ENCODE data around the gene ZBTB22.

The ZBTB22 gene

DNA sequence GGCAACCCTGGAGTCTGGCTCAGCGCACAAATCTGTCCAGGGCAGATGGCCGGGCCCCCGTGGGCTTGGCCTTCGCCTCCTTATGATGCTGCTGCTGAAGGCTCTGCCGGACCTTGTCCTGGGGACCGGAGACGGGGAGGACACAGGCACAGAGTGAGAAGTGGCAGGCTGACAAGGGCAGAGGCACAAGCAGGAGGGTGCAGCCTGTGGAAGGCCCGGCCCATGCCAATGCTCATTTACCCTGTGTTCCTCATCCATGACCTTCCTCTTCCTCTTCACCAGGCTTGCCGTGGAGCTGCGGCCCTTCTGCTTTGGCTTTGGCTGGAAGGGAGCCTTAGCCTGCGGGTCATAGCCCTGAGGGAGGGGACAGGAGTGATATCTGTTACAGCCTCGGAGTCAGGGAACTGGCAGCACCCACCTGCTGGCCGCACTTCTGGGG lies 38.3 kb downstream of the ZBTB22 start:
- peaks cover 6% of the 10 kb centered on the region; the same call in 1 of the 2 replicates for H4K20me1 ChIP-seq (ENCODE audit: insufficient read depth)
- H3K36me3 ChIP-seq (ENCODE audit: insufficient read depth) = peaks cover 14% of the 10 kb centered on the region; the same call in 1 of the 2 replicates
- peaks cover 10% of the 10 kb centered on the region for H3K4me1 ChIP-seq (ENCODE audit: low read depth, poor library complexity, severe bottlenecking)
- H3K27me3 ChIP-seq (ENCODE audit: insufficient read depth, low read depth) = no peaks in the 10 kb centered on the region
- no peak overlapping the region for H3K27ac ChIP-seq
- H3K9ac ChIP-seq = no peak overlapping the region
- no peak overlapping the region for H2AFZ ChIP-seq (ENCODE audit: low read depth)
- H3K4me3 ChIP-seq (IDR thresholded peaks at IDR 0.05; ENCODE audit: insufficient read depth, low read depth, low read length) = no peak overlapping the region
- no peak overlapping the region for H3K4me2 ChIP-seq
- H3K79me2 ChIP-seq (ENCODE audit: insufficient read depth, low read depth) = peaks cover 12% of the 10 kb centered on the region
- TF ChIP-seq, protein P1, sequence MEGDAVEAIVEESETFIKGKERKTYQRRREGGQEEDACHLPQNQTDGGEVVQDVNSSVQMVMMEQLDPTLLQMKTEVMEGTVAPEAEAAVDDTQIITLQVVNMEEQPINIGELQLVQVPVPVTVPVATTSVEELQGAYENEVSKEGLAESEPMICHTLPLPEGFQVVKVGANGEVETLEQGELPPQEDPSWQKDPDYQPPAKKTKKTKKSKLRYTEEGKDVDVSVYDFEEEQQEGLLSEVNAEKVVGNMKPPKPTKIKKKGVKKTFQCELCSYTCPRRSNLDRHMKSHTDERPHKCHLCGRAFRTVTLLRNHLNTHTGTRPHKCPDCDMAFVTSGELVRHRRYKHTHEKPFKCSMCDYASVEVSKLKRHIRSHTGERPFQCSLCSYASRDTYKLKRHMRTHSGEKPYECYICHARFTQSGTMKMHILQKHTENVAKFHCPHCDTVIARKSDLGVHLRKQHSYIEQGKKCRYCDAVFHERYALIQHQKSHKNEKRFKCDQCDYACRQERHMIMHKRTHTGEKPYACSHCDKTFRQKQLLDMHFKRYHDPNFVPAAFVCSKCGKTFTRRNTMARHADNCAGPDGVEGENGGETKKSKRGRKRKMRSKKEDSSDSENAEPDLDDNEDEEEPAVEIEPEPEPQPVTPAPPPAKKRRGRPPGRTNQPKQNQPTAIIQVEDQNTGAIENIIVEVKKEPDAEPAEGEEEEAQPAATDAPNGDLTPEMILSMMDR (conservative IDR thresholded peaks at IDR 0.05; ENCODE audit: low read depth, low read length) = no peak

DNA sequence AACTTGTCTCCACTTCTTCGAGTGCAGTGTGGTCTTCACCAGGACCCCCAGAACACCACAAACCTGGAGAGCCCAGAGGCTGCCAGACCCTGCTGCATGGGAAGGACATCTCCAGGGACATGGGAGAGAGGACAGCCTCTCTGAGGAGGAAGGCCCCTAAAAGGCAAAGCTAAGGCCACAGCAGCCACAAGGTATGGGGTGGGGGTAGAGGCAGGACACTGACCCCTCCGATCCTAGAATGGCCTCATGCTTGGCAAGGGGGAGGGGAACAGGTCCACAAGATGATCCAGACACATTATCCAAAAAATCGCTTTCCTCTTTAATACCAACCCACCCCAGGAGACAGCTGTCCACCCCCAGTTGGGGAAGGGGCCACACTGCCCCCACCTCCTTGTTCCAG lies 38.7 kb downstream of the ZBTB22 start:
- Histone ChIP-seq H3K79me2 (ENCODE audit: insufficient read depth, low read depth) (peaks cover 17% of the 10 kb centered on the region), H4K20me1 (ENCODE audit: insufficient read depth) (peaks cover 8% of the 10 kb centered on the region; the same call in 1 of the 2 replicates), H3K4me3 (IDR thresholded peaks at IDR 0.05; ENCODE audit: insufficient read depth, low read depth, low read length) (no peak overlapping the region), H3K4me2 (no peak overlapping the region), H2AFZ (ENCODE audit: low read depth) (no peak overlapping the region), H3K36me3 (ENCODE audit: insufficient read depth) (peaks cover 17% of the 10 kb centered on the region; the same call in 1 of the 2 replicates), H3K27me3 (ENCODE audit: insufficient read depth, low read depth) (no peaks in the 10 kb centered on the region), H3K4me1 (ENCODE audit: low read depth, poor library complexity, severe bottlenecking) (peaks cover 14% of the 10 kb centered on the region), H3K27ac (no peak overlapping the region), H3K9ac (no peak overlapping the region)
- TF ChIP-seq, protein P1 (conservative IDR thresholded peaks at IDR 0.05; ENCODE audit: low read depth, low read length) = no peak

DNA sequence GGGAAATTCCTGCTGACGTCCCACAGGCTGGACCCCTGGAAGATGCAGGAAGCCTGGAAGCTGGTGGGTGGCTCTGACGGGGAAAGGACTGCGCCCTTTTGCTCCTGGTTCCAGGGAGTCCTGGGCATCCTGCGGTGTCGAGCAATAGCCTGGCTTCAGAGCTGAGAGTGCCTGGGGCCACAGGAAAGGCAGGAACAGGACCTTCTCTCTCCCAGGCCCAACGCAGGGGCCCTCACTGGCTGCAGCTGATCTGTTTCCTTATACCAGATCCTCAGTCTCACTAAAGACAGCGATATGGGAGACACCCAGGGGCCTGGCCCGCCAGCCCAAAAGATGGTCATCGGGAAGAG lies 39.2 kb downstream of the ZBTB22 start:
- Histone ChIP-seq H3K27me3 (ENCODE audit: insufficient read depth, low read depth) (no peaks in the 10 kb centered on the region), H3K4me1 (ENCODE audit: low read depth, poor library complexity, severe bottlenecking) (peaks cover 19% of the 10 kb centered on the region), H2AFZ (ENCODE audit: low read depth) (no peak overlapping the region), H3K9ac (no peak overlapping the region), H4K20me1 (ENCODE audit: insufficient read depth) (peaks cover 12% of the 10 kb centered on the region; the same call in 1 of the 2 replicates), H3K4me2 (no peak overlapping the region), H3K79me2 (ENCODE audit: insufficient read depth, low read depth) (peaks cover 22% of the 10 kb centered on the region), H3K36me3 (ENCODE audit: insufficient read depth) (peaks cover 21% of the 10 kb centered on the region; the same call in 1 of the 2 replicates), H3K4me3 (IDR thresholded peaks at IDR 0.05; ENCODE audit: insufficient read depth, low read depth, low read length) (no peak overlapping the region), H3K27ac (no peak overlapping the region)
- TF ChIP-seq, protein P1 (conservative IDR thresholded peaks at IDR 0.05; ENCODE audit: low read depth, low read length) = no peak

DNA sequence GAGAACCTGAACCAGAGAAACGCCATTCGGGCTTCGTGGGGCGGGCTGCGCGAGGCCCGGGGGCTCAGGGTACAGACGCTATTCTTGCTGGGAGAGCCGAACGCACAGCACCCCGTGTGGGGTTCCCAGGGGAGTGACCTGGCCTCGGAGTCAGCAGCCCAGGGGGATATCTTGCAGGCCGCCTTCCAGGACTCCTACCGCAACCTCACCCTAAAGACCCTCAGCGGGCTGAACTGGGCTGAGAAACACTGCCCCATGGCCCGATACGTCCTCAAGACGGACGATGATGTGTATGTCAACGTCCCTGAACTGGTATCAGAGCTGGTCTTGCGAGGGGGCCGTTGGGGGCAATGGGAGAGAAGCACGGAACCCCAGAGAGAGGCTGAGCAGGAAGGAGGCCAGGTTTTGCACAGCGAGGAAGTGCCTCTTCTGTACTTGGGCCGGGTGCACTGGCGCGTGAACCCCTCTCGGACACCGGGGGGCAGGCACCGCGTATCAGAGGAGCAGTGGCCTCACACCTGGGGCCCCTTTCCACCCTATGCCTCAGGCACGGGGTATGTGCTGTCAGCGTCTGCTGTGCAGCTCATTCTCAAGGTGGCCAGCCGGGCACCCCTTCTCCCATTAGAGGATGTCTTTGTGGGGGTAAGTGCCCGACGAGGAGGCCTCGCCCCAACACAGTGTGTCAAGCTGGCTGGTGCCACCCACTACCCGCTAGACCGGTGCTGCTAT lies 39.7 kb downstream of the ZBTB22 start:
- TF ChIP-seq, protein P1 (conservative IDR thresholded peaks at IDR 0.05; ENCODE audit: low read depth, low read length) = no peak
- H3K36me3 ChIP-seq (ENCODE audit: insufficient read depth) = peaks cover 26% of the 10 kb centered on the region; the same call in 1 of the 2 replicates
- peaks cover 16% of the 10 kb centered on the region; the same call in 1 of the 2 replicates for H4K20me1 ChIP-seq (ENCODE audit: insufficient read depth)
- H3K4me2 ChIP-seq = no peak overlapping the region
- no peaks in the 10 kb centered on the region for H3K27me3 ChIP-seq (ENCODE audit: insufficient read depth, low read depth)
- H2AFZ ChIP-seq (ENCODE audit: low read depth) = no peak overlapping the region
- H3K4me3 ChIP-seq (IDR thresholded peaks at IDR 0.05; ENCODE audit: insufficient read depth, low read depth, low read length) = no peak overlapping the region
- H3K9ac ChIP-seq = no peak overlapping the region
- peaks cover 27% of the 10 kb centered on the region for H3K79me2 ChIP-seq (ENCODE audit: insufficient read depth, low read depth)
- peaks cover 24% of the 10 kb centered on the region for H3K4me1 ChIP-seq (ENCODE audit: low read depth, poor library complexity, severe bottlenecking)
- no peak overlapping the region for H3K27ac ChIP-seq

Data from KMS-11 (cell line).